Lung (tissue), 12 donors: ENCODE data around the gene UNC80. TPM values are rescaled to one million over a fixed set of nuclear protein-coding genes. Genes with fewer than 3 reads are reported as not detected.
"Not testable (repeated sequence)": the region's sequence is repeated elsewhere in the genome, so short reads cannot be mapped to it uniquely, and the experiment has no call there.

Source experiments
- ATAC-seq: fragments of 200-7000 bp; cut with Tn5 transposase; one replicate; pipeline ENCODE4 v1.9.1; 2020; ENCODE audit warnings: moderate number of reproducible peaks; ENCODE audit not compliant: insufficient read depth, low FRiP score
- DNase-seq, 3 donors: peaks; one replicate each; pipeline ENCODE4 v3.0.0-alpha.2; 2013 to 2017
- H3K27ac ChIP-seq, 2 donors: one replicate each; pipeline ENCODE4 v1.5.1; 2013; ENCODE audit warnings: mild to moderate bottlenecking in 2 of 2, moderate library complexity in 2 of 2, control low read depth in 1 of 2, inconsistent platforms in 1 of 2, low read depth in 1 of 2, low read length in 1 of 2
- H3K27me3 ChIP-seq, 3 donors: one replicate each; pipeline ENCODE4 v1.5.1; 2013; ENCODE audit warnings: low read length in 2 of 3; ENCODE audit not compliant: control insufficient read depth in 3 of 3, insufficient read depth in 3 of 3
- H3K36me3 ChIP-seq, 4 donors: one replicate each; pipeline ENCODE4 v1.5.1; 2013; ENCODE audit warnings: low read length in 4 of 4, mild to moderate bottlenecking in 1 of 4, moderate library complexity in 1 of 4; ENCODE audit not compliant: control insufficient read depth in 4 of 4, insufficient read depth in 4 of 4
- H3K4me1 ChIP-seq, 5 donors: one replicate each; pipeline ENCODE4 v1.5.1; 2013; ENCODE audit warnings: low read length in 5 of 5, mild to moderate bottlenecking in 2 of 5, moderate library complexity in 1 of 5; ENCODE audit not compliant: control insufficient read depth in 5 of 5, insufficient read depth in 5 of 5
- H3K4me3 ChIP-seq: one replicate; pipeline ENCODE4 v1.5.1; 2013; ENCODE audit warnings: mild to moderate bottlenecking, control low read depth, moderate library complexity
- H3K9ac ChIP-seq, 2 donors: one replicate each; pipeline ENCODE4 v1.5.1; 2013; ENCODE audit warnings: low read length in 2 of 2, control low read depth in 1 of 2; ENCODE audit not compliant: insufficient read depth in 1 of 2
- H3K9me3 ChIP-seq, 4 donors: one replicate each; pipeline ENCODE4 v1.5.1; 2013; ENCODE audit warnings: low read length in 3 of 4, mild to moderate bottlenecking in 1 of 4, moderate library complexity in 1 of 4; ENCODE audit not compliant: control insufficient read depth in 4 of 4, insufficient read depth in 3 of 4
- CTCF ChIP-seq: IDR thresholded peaks from 2 replicates; pipeline ENCODE4 v1.5.1; 2012; ENCODE audit warnings: mild to moderate bottlenecking; ENCODE audit errors: control extremely low read depth, extremely low read depth
- WGBS, 2 donors: extraction: QIAGEN DNeasy Blood & Tissue Kit; methylation state at CpG; one replicate each; pipeline ENCODE4 v1.1.7; 2013; 5-methylcytosine and 5-hydroxymethylcytosine counted together
- polyA plus RNA-seq, 2 donors: library from polyadenylated mRNA; stranded (reverse); fragments of 200-250 nt; gene quantifications; one replicate each; pipeline ENCODE4 v1.2.1, GENCODE V29; 2013
- total RNA-seq, 2 donors: library from RNA; depleted of rRNA in 1 of 2; stranded (reverse); fragments of >200 nt in 1 of 2; gene quantifications; one replicate each; pipeline ENCODE4 v1.2.1, GENCODE V29; 2014 to 2021
- donor health status: control.
- donor health status: control.
- donor health status: Bipolar disorder and iron deficiency.
- donor health status: healthy.
- donor health status: DM: yes; HTN: yes; CAD: no.

Gene UNC80
- total and polyA plus RNA-seq, 4 donors = under 0.01 to 2.2 (median 0.03) TPM

- Histone ChIP-seq H3K4me3 (no peak overlapping the region), H3K4me1 (no peaks in the 10 kb centered on the region), H3K27me3 (no peaks in the 10 kb centered on the region), H3K9ac (no peak overlapping the region), H3K36me3 (no peaks in the 10 kb centered on the region), H3K9me3 (no peaks in the 10 kb centered on the region), H3K27ac (no peak overlapping the region)
- no peak for TF ChIP-seq CTCF
- ATAC-seq = no peak
- no peak for DNase-seq
- 94 to 96% methylated on average over 5 of the region's 5 CpGs for WGBS, 2 donors
Observed at GRCh38 chr2:209787416-209787815, 15.8 kb downstream of the UNC80 start.

GRCh38 chr2:209788925-209789324 is 17.3 kb downstream of the UNC80 start:
- no peak for TF ChIP-seq CTCF
- 63 to 69% methylated on average over 1 of the region's 1 CpG for WGBS, 2 donors
- no peak for ATAC-seq
- Histone ChIP-seq H3K9ac (no peak overlapping the region), H3K4me3 (no peak overlapping the region), H3K36me3 (no peaks in the 10 kb centered on the region), H3K27ac (no peak overlapping the region), H3K4me1 (no peaks in the 10 kb centered on the region), H3K9me3 (no peaks in the 10 kb centered on the region), H3K27me3 (no peaks in the 10 kb centered on the region)
- DNase-seq = no peak

DNA sequence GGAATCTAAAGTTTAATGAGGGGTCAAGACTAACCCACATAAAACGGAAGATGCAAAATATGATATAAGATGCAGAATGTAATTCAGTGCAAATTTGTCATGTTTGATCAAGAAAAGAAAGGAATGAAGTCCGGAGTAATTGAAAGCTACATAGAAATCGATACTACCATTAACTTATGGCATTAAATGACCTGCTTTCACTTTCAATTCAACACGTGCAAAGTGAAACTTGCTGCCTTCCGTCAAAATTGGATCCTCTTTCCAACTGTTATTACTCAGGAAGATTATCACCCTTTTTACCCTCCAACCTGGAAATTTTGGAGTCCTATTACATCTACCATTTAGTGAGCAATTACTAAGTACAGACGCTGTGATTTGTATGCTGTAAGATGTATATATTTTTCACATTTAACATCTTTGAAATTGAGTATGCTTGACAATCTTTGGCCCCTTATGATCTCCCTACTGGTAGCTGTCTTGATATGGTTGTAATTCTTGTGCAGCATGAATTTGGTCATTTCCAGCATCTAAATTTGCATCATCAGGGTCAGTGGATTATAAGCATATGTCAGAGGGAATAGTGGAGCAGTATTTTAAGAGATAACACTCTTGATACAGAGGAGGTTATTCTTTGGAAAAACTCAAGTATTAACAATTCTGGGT is 18.6 kb downstream of the UNC80 start:
- no peak for TF ChIP-seq CTCF
- 54 to 63% methylated on average over 6 of the region's 6 CpGs for WGBS, 2 donors
- no peak overlapping the region for H3K9ac ChIP-seq
- no peak overlapping the region for H3K4me3 ChIP-seq
- DNase-seq (no peak), ATAC-seq (no peak)
- no peaks in the 10 kb centered on the region for H3K4me1 ChIP-seq
- H3K27me3 ChIP-seq = no peaks in the 10 kb centered on the region
- H3K36me3 ChIP-seq = no peaks in the 10 kb centered on the region
- no peaks in the 10 kb centered on the region for H3K9me3 ChIP-seq
- no peak overlapping the region for H3K27ac ChIP-seq

GRCh38 chr2:209791151-209791550 is 19.5 kb downstream of the UNC80 start:
- no peak for DNase-seq
- H3K9ac ChIP-seq = no peak overlapping the region
- no peaks in the 10 kb centered on the region for H3K36me3 ChIP-seq
- no peaks in the 10 kb centered on the region for H3K27me3 ChIP-seq
- no peaks in the 10 kb centered on the region for H3K4me1 ChIP-seq
- 86 to 91% methylated on average over 3 of the region's 3 CpGs for WGBS, 2 donors
- TF ChIP-seq CTCF = no peak
- no peak for ATAC-seq
- peaks cover 0 to 2% (median 0%) of the 10 kb centered on the region in 4 donors for H3K9me3 ChIP-seq
- H3K27ac ChIP-seq = no peak overlapping the region
- no peak overlapping the region for H3K4me3 ChIP-seq

DNA sequence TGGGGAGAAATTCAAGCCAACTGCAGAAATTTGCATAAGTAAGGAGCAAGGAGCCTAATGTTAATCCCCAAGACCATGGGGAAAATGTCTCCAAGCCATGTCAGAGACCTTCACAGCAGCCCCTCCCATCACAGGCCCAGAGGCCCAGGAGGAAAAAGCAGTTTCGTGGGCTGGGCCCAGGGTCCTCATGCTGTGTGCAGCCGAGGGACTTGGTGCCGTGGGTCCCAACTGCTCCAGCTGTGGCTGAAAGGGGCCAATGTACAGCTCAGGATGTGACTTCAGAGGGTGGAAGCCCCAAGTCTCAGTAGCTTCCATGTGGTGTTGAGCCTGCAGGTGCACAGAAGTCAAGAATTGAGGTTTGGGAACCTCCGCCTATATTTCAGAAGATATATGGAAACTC is 23.8 kb downstream of the UNC80 start:
- 85 to 92% methylated on average over 4 of the region's 4 CpGs for WGBS, 2 donors
- DNase-seq, H3K27ac ChIP-seq, H3K36me3 ChIP-seq, H3K9me3 ChIP-seq, H3K9ac ChIP-seq, H3K27me3 ChIP-seq, ATAC-seq, H3K4me3 ChIP-seq, H3K4me1 ChIP-seq: not testable (repeated sequence)
